Activated CD4-positive, alpha-beta T cell treated with anti-CD3 and anti-CD28 coated beads for 36 hours (primary cell): ENCODE results near the gene DEFB110. TPM values are rescaled to one million over a fixed set of nuclear protein-coding genes. Genes with fewer than 3 reads are reported as not detected.

Experiments
- ATAC-seq: fragments of 200-7000 bp; cut with Tn5 transposase; one replicate; pipeline ENCODE4 v1.10.0; 2021; ENCODE audit warnings: mild to moderate bottlenecking, moderate library complexity
- CTCF ChIA-PET: fragments of 350-600 bp; sonication (Branson Sonifier 250); formaldehyde crosslinking; loops from one replicate; lab custom pipeline; 2021; ENCODE audit warnings: antibody characterized with exemption; lab: Charles Lee
- POLR2A ChIA-PET: fragments of 350-600 bp; sonication (Branson Sonifier 250); formaldehyde crosslinking; loops from one replicate; lab custom pipeline; 2021; ENCODE audit warnings: antibody characterized with exemption, inconsistent platforms; lab: Charles Lee
- DNase-seq: peaks from one replicate; pipeline ENCODE4 v3.0.0-alpha.2; 2020
- H3K27ac Mint-ChIP-seq: one replicate; pipeline ENCODE4 v1.8.0; 2021; ENCODE audit warnings: mixed read lengths
- H3K27me3 Mint-ChIP-seq: one replicate; pipeline ENCODE4 v1.8.0; 2021; ENCODE audit warnings: mixed read lengths
- H3K36me3 Mint-ChIP-seq: one replicate; pipeline ENCODE4 v1.8.0; 2021; ENCODE audit warnings: low read depth, mixed read lengths
- H3K4me1 Mint-ChIP-seq: one replicate; pipeline ENCODE4 v1.8.0; 2021; ENCODE audit warnings: mixed read lengths
- H3K4me3 Mint-ChIP-seq: one replicate; pipeline ENCODE4 v1.8.0; 2021; ENCODE audit warnings: mild to moderate bottlenecking, moderate library complexity, mixed read lengths
- H3K9me3 Mint-ChIP-seq: one replicate; pipeline ENCODE4 v1.8.0; 2021; ENCODE audit warnings: low read depth, mixed read lengths
- intact Hi-C, 2 experiments: fragments of 100-400 bp; cut with DNase I in 1 of 2; cut with micrococcal nuclease in 1 of 2; formaldehyde crosslinking; loops; one replicate each; pipeline versions ENCODE4 v1.14.2 to v1.15.1; 2022 to 2024; cut with DNase I, micrococcal nuclease
- total RNA-seq, 2 experiments: library from RNA; stranded (reverse); gene quantifications; one replicate each; pipeline ENCODE4 v1.2.3, GENCODE V29; 2021

The DEFB110 gene
- total RNA-seq, 2 experiments from 2014 or later: not detected

- ChIA-PET CTCF (no interaction called here), POLR2A (no interaction called here)
- ATAC-seq (no peak), DNase-seq (no peak)
- no peaks in the 10 kb centered on the region for H3K4me1 Mint-ChIP-seq
- intact Hi-C loops: no loop called here
- no peaks in the 10 kb centered on the region for H3K9me3 Mint-ChIP-seq
- H3K36me3 Mint-ChIP-seq: no peaks in the 10 kb centered on the region
- H3K4me3 Mint-ChIP-seq: no peak overlapping the region
- H3K27me3 Mint-ChIP-seq: peaks cover 1% of the 10 kb centered on the region
- no peak overlapping the region for H3K27ac Mint-ChIP-seq
Measured at GRCh38 chr6:49988900-49989299, 32.9 kb downstream of the DEFB110 start.

GRCh38 chr6:49987749-49988148 lies 34.0 kb downstream of the DEFB110 start:
- intact Hi-C loops: no loop called here

GRCh38 chr6:49986551-49986950 lies 35.2 kb downstream of the DEFB110 start:
- no peaks in the 10 kb centered on the region for H3K4me1 Mint-ChIP-seq
- no peak overlapping the region for H3K4me3 Mint-ChIP-seq
- intact Hi-C loops: no loop called here
- no peak overlapping the region for H3K27ac Mint-ChIP-seq
- no peak for ATAC-seq
- ChIA-PET CTCF (no interaction called here), POLR2A (no interaction called here)
- no peak for DNase-seq
- peaks cover 1% of the 10 kb centered on the region for H3K27me3 Mint-ChIP-seq
- no peaks in the 10 kb centered on the region for H3K36me3 Mint-ChIP-seq
- H3K9me3 Mint-ChIP-seq: no peaks in the 10 kb centered on the region

More at GRCh38 chr6:49987749-49988148, 34.0 kb downstream of the DEFB110 start:
- no peak overlapping the region for H3K4me3 Mint-ChIP-seq
- DNase-seq (no peak), ATAC-seq (no peak)
- H3K27me3 Mint-ChIP-seq: peaks cover 1% of the 10 kb centered on the region
- no peak overlapping the region for H3K27ac Mint-ChIP-seq
- H3K9me3 Mint-ChIP-seq: no peaks in the 10 kb centered on the region
- ChIA-PET POLR2A (no interaction called here), CTCF (no interaction called here)
- no peaks in the 10 kb centered on the region for H3K4me1 Mint-ChIP-seq
- no peaks in the 10 kb centered on the region for H3K36me3 Mint-ChIP-seq

GRCh38 chr6:49982046-49982445 lies 39.7 kb downstream of the DEFB110 start:
- no peaks in the 10 kb centered on the region for H3K9me3 Mint-ChIP-seq
- POLR2A ChIA-PET: no interaction called here
- DNase-seq (no peak), ATAC-seq (no peak)
- H3K27me3 Mint-ChIP-seq: peaks cover 1% of the 10 kb centered on the region
- no peak overlapping the region for H3K27ac Mint-ChIP-seq
- intact Hi-C loops: no loop called here
- H3K36me3 Mint-ChIP-seq: no peaks in the 10 kb centered on the region
- peaks cover 9% of the 10 kb centered on the region for H3K4me1 Mint-ChIP-seq
- CTCF ChIA-PET: no interaction called here
- no peak overlapping the region for H3K4me3 Mint-ChIP-seq

GRCh38 chr6:49980898-49981297 lies 40.9 kb downstream of the DEFB110 start:
- H3K27ac Mint-ChIP-seq: no peak overlapping the region
- ChIA-PET CTCF (no interaction called here), POLR2A (no interaction called here)
- DNase-seq (no peak), ATAC-seq (peak; percentile 65)
- peaks cover 9% of the 10 kb centered on the region for H3K4me1 Mint-ChIP-seq
- H3K27me3 Mint-ChIP-seq: peaks cover 1% of the 10 kb centered on the region
- intact Hi-C loops: no loop called here
- H3K36me3 Mint-ChIP-seq: no peaks in the 10 kb centered on the region
- H3K9me3 Mint-ChIP-seq: no peaks in the 10 kb centered on the region
- H3K4me3 Mint-ChIP-seq: no peak overlapping the region

GRCh38 chr6:49979584-49979983 lies 42.2 kb downstream of the DEFB110 start:
- H3K4me3 Mint-ChIP-seq: no peak overlapping the region

GRCh38 chr6:49978332-49979226 lies 43.2 kb downstream of the DEFB110 start:
- POLR2A ChIA-PET: no interaction called here
- no peaks in the 10 kb centered on the region for H3K27me3 Mint-ChIP-seq

More at GRCh38 chr6:49979584-49979983, 42.2 kb downstream of the DEFB110 start:
- H3K9me3 Mint-ChIP-seq: no peaks in the 10 kb centered on the region
- no peaks in the 10 kb centered on the region for H3K27me3 Mint-ChIP-seq
- ATAC-seq (no peak), DNase-seq (no peak)
- CTCF ChIA-PET: no interaction called here
- H3K4me1 Mint-ChIP-seq: peaks cover 9% of the 10 kb centered on the region
- H3K36me3 Mint-ChIP-seq: no peaks in the 10 kb centered on the region
- no peak overlapping the region for H3K27ac Mint-ChIP-seq
- intact Hi-C loops: no loop called here
- POLR2A ChIA-PET: no interaction called here

GRCh38 chr6:49969605-49970004 lies 52.2 kb downstream of the DEFB110 start, which contains the start of gene DEFB113:
Gene DEFB113 (minus strand): TSS chr6:49969625. CDS start chr6:49969625, 0 bp downstream.
- no peaks in the 10 kb centered on the region for H3K9me3 Mint-ChIP-seq
- CTCF ChIA-PET: no interaction called here

More at GRCh38 chr6:49978332-49979226, 43.2 kb downstream of the DEFB110 start:
- H3K4me3 Mint-ChIP-seq: peak overlapping the region; percentile 23
- intact Hi-C loops: no loop called here
- no peak overlapping the region for H3K27ac Mint-ChIP-seq
- no peaks in the 10 kb centered on the region for H3K9me3 Mint-ChIP-seq
- peaks cover 9% of the 10 kb centered on the region for H3K4me1 Mint-ChIP-seq
- ATAC-seq (no peak), DNase-seq (no peak)
- H3K36me3 Mint-ChIP-seq: no peaks in the 10 kb centered on the region
- CTCF ChIA-PET: no interaction called here

More at GRCh38 chr6:49969605-49970004, 52.2 kb downstream of the DEFB110 start, which contains the start of gene DEFB113:
- DNase-seq (no peak), ATAC-seq (no peak)
- Mint-ChIP-seq H3K27ac (no peak within 1 kb of the TSS), H3K27me3 (no peaks in the 10 kb centered on the region), H3K36me3 (no peaks in the 10 kb centered on the region), H3K4me3 (no peak within 1 kb of the TSS), H3K4me1 (no peaks in the 10 kb centered on the region)
- intact Hi-C loops: no loop called here
- POLR2A ChIA-PET: no interaction called here

Other genes starting within 250 kb of the DEFB110 start
- not detected for gene PGK2, start 234.7 kb downstream of the DEFB110 start, total RNA-seq
- not detected for gene CRISP1, start 155.5 kb downstream of the DEFB110 start, total RNA-seq
- gene DEFB114, start 57.8 kb downstream of the DEFB110 start, total RNA-seq: not detected
- gene DEFB113, start 52.4 kb downstream of the DEFB110 start, total RNA-seq: not detected
- not detected for gene DEFB112, start 27.9 kb upstream of the DEFB110 start, total RNA-seq